Calu3 (cell line): ENCODE measurements around the gene SYT12. TPM values are rescaled to one million over a fixed set of nuclear protein-coding genes. Genes with fewer than 3 reads are reported as not detected.

Experiments used
- BruUV-seq: library from RNA; stranded (reverse); fragments of 400-500 nt; replicated peaks from 2 replicates; lab custom pipeline; 2021; lab: Mats Ljungman, UMichigan
- CTCF ChIA-PET: fragments of 300-600 bp; sonication (Branson Sonifier 250); formaldehyde crosslinking; loops from one replicate; lab custom pipeline; 2022; ENCODE audit warnings: antibody characterized with exemption; lab: Charles Lee
- DNase-seq: peaks from one replicate; pipeline ENCODE4 v3.0.0; 2022
- H3K27ac Mint-ChIP-seq: one replicate; pipeline ENCODE4 v1.8.0; 2022; ENCODE audit warnings: mixed read lengths; ENCODE audit not compliant: unreplicated experiment
- H3K27me3 Mint-ChIP-seq: one replicate; pipeline ENCODE4 v1.8.0; 2022; ENCODE audit warnings: mixed read lengths; ENCODE audit not compliant: unreplicated experiment
- H3K36me3 Mint-ChIP-seq: one replicate; pipeline ENCODE4 v1.8.0; 2022; ENCODE audit warnings: mild to moderate bottlenecking, moderate library complexity, mixed read lengths; ENCODE audit not compliant: insufficient read depth, unreplicated experiment
- H3K4me1 Mint-ChIP-seq: one replicate; pipeline ENCODE4 v1.8.0; 2022; ENCODE audit warnings: mild to moderate bottlenecking, low read depth, mixed read lengths; ENCODE audit not compliant: unreplicated experiment
- H3K4me3 Mint-ChIP-seq: one replicate; pipeline ENCODE4 v1.8.0; 2022; ENCODE audit warnings: mild to moderate bottlenecking, low read depth, moderate library complexity, mixed read lengths; ENCODE audit not compliant: unreplicated experiment
- H3K9me3 Mint-ChIP-seq: one replicate; pipeline ENCODE4 v1.8.0; 2022; ENCODE audit warnings: low read depth, mixed read lengths; ENCODE audit not compliant: unreplicated experiment
- CTCF ChIP-seq: fragments of 200-600 bp; IDR thresholded peaks from one replicate; pipeline ENCODE4 v1.8.0; 2022; ENCODE audit warnings: antibody characterized with exemption; ENCODE audit not compliant: unreplicated experiment
- intact Hi-C: fragments of 100-400 bp; cut with micrococcal nuclease; formaldehyde crosslinking; loops from one replicate; pipeline ENCODE4 v1.10.0; 2022; ENCODE audit not compliant: unreplicated experiment
- total RNA-seq: library from RNA; stranded (reverse); gene quantifications from 2 replicates; pipeline ENCODE4 v1.2.3, GENCODE V29; 2022

The SYT12 gene
- total RNA-seq, 1 experiment from 2014 or later: 6.4 TPM

DNA sequence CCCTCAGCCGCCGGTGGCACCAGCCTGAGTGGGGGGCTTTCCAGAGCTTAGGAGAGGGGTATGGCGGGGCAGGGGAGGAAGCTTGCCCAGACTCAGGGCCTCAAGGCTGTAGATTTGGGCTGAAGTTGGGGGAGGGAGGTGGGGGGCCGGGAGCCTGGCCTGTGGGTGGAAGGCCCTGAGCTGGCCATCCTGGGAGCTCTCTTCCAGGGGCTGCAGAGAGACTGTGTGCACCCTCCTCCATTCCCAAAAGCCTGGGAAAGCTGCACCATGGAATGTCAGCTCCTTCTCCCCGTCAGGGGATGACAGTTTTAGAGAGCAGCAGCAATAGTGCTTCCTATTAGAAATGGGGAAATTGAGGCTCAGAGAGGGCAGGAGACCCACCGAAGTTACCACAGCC is 1.0 kb downstream of the SYT12 start:
- Mint-ChIP-seq H3K4me1 (peaks cover 37% of the 10 kb centered on the region), H3K27me3 (peaks cover 13% of the 10 kb centered on the region), H3K4me3 (peak overlapping the region; percentile 75), H3K27ac (no peak overlapping the region), H3K36me3 (peaks cover 15% of the 10 kb centered on the region), H3K9me3 (no peaks in the 10 kb centered on the region)
- BruUV-seq: no TSS peak
- CTCF ChIA-PET: interaction anchor here (1.2 kb wide), 1 partner anchor 30 kb away, joined by 5 read pairs; no protein-coding TSS in a partner anchor
- intact Hi-C loops: no loop called here
- no peak for DNase-seq
- TF ChIP-seq CTCF: no peak

GRCh38 chr11:67024410-67024809 is 1.5 kb downstream of the SYT12 start:
- Mint-ChIP-seq H3K27me3 (peaks cover 13% of the 10 kb centered on the region), H3K4me1 (peaks cover 37% of the 10 kb centered on the region), H3K27ac (no peak overlapping the region), H3K36me3 (peaks cover 15% of the 10 kb centered on the region), H3K4me3 (peak overlapping the region; percentile 75), H3K9me3 (no peaks in the 10 kb centered on the region)
- DNase-seq: no peak
- no peak for TF ChIP-seq CTCF
- intact Hi-C loops: no loop called here
- CTCF ChIA-PET: interaction anchor here (1.2 kb wide), 2 partner anchors 28 to 29 kb away, joined by 3 to 5 read pairs; no protein-coding TSS in a partner anchor
- no TSS peak for BruUV-seq

DNA sequence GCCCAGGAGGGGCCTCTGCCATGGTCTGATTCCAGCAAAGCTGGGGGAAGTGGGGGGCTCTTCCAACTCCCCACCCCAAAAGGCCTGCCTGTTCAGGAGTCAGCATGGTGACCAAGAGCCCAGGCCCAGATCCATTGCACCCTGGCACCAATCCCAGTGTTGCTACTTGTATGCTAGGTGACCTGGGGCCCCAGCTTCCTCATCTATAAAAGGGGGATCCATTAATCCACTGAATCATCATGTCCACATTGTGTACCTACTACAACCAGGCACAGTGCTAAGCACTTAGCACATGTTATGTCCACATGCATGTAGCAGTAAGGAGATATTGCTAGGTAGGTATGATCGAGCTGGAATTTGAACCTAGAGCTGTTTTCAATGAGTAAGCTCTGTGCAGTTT is 2.0 kb downstream of the SYT12 start:
- Mint-ChIP-seq H3K4me3 (no peak overlapping the region), H3K27me3 (peaks cover 13% of the 10 kb centered on the region)

GRCh38 chr11:67025750-67026149 is 2.8 kb downstream of the SYT12 start:
- Mint-ChIP-seq H3K9me3 (no peaks in the 10 kb centered on the region), H3K4me1 (peaks cover 37% of the 10 kb centered on the region), H3K4me3 (no peak overlapping the region), H3K27me3 (peaks cover 13% of the 10 kb centered on the region), H3K27ac (no peak overlapping the region), H3K36me3 (peaks cover 15% of the 10 kb centered on the region)
- TF ChIP-seq CTCF: no peak
- intact Hi-C loops: no loop called here
- DNase-seq: no peak
- CTCF ChIA-PET: interaction anchor here (1.0 to 1.2 kb wide), 2 partner anchors 26 to 34 kb away, joined by 3 to 7 read pairs; no protein-coding TSS in a partner anchor
- no TSS peak for BruUV-seq

More for the DNA sequence above, 2.0 kb downstream of the SYT12 start:
- DNase-seq: no peak
- H3K27ac Mint-ChIP-seq: no peak overlapping the region
- CTCF ChIA-PET: interaction anchor here (1.0 to 1.2 kb wide), 2 partner anchors 27 to 33 kb away, joined by 3 to 7 read pairs; no protein-coding TSS in a partner anchor
- no TSS peak for BruUV-seq
- H3K36me3 Mint-ChIP-seq: peaks cover 15% of the 10 kb centered on the region
- no peaks in the 10 kb centered on the region for H3K9me3 Mint-ChIP-seq
- H3K4me1 Mint-ChIP-seq: peaks cover 37% of the 10 kb centered on the region
- no peak for TF ChIP-seq CTCF
- intact Hi-C loops: no loop called here
